Nephron (organoid): ENCODE data around the gene CHSY3.

Experiments used
- H3K27ac Mint-ChIP-seq, 3 experiments: 2 replicates each; pipeline ENCODE4 v1.8.0; 2020; ENCODE audit warnings: mixed read lengths in 3 of 3, mild to moderate bottlenecking in 2 of 3, moderate library complexity in 1 of 3
- H3K27me3 Mint-ChIP-seq: 2 replicates; pipeline ENCODE4 v1.8.0; 2021; ENCODE audit warnings: low read depth, mild to moderate bottlenecking, moderate library complexity, mixed read lengths
- H3K36me3 Mint-ChIP-seq: 2 replicates; pipeline ENCODE4 v1.8.0; 2020; ENCODE audit warnings: low read depth, mixed read lengths
- H3K4me1 Mint-ChIP-seq: 2 replicates; pipeline ENCODE4 v1.8.0; 2020; ENCODE audit warnings: mixed read lengths
- H3K4me3 Mint-ChIP-seq, 3 experiments: 2 replicates each; pipeline ENCODE4 v1.8.0; 2020; ENCODE audit warnings: mild to moderate bottlenecking in 3 of 3, mixed read lengths in 3 of 3, moderate library complexity in 2 of 3
- H3K9me3 Mint-ChIP-seq: 2 replicates; pipeline ENCODE4 v1.8.0; 2020; ENCODE audit warnings: mixed read lengths
- CTCF ChIP-seq, 3 experiments: fragments of 200-600 bp; sonication (generic); IDR thresholded peaks; one replicate each; pipeline ENCODE4 v1.5.0; 2021; ENCODE audit warnings: antibody characterized with exemption in 3 of 3; ENCODE audit not compliant: unreplicated experiment in 3 of 3

CHSY3 gene

GRCh38 chr5:130074820-130075219 is 170.6 kb downstream of the CHSY3 start:
- TF ChIP-seq CTCF (IDR thresholded peaks at IDR 0.05; ENCODE audit: unreplicated experiment in 3 of 3) = no peak

GRCh38 chr5:130077007-130077406 is 172.7 kb downstream of the CHSY3 start:
- TF ChIP-seq CTCF (IDR thresholded peaks at IDR 0.05; ENCODE audit: unreplicated experiment in 3 of 3) = peak in 1 of 3 experiments; percentile 11
- Mint-ChIP-seq H3K27me3 (no peaks in the 10 kb centered on the region), H3K4me3 (no peak overlapping the region), H3K4me1 (no peaks in the 10 kb centered on the region), H3K27ac (no peak overlapping the region), H3K36me3 (no peaks in the 10 kb centered on the region), H3K9me3 (no peaks in the 10 kb centered on the region)

More at GRCh38 chr5:130074820-130075219, 170.6 kb downstream of the CHSY3 start:
- H3K27ac Mint-ChIP-seq = no peak overlapping the region
- H3K27me3 Mint-ChIP-seq = no peaks in the 10 kb centered on the region
- H3K4me3 Mint-ChIP-seq = no peak overlapping the region
- H3K4me1 Mint-ChIP-seq = no peaks in the 10 kb centered on the region
- H3K36me3 Mint-ChIP-seq = no peaks in the 10 kb centered on the region
- no peaks in the 10 kb centered on the region for H3K9me3 Mint-ChIP-seq

GRCh38 chr5:130078661-130079060 is 174.4 kb downstream of the CHSY3 start:
- TF ChIP-seq CTCF (IDR thresholded peaks at IDR 0.05; ENCODE audit: unreplicated experiment in 3 of 3) = no peak
- H3K27me3 Mint-ChIP-seq = no peaks in the 10 kb centered on the region
- no peaks in the 10 kb centered on the region for H3K4me1 Mint-ChIP-seq
- no peaks in the 10 kb centered on the region for H3K9me3 Mint-ChIP-seq
- no peak overlapping the region for H3K4me3 Mint-ChIP-seq
- no peaks in the 10 kb centered on the region for H3K36me3 Mint-ChIP-seq
- no peak overlapping the region for H3K27ac Mint-ChIP-seq

DNA sequence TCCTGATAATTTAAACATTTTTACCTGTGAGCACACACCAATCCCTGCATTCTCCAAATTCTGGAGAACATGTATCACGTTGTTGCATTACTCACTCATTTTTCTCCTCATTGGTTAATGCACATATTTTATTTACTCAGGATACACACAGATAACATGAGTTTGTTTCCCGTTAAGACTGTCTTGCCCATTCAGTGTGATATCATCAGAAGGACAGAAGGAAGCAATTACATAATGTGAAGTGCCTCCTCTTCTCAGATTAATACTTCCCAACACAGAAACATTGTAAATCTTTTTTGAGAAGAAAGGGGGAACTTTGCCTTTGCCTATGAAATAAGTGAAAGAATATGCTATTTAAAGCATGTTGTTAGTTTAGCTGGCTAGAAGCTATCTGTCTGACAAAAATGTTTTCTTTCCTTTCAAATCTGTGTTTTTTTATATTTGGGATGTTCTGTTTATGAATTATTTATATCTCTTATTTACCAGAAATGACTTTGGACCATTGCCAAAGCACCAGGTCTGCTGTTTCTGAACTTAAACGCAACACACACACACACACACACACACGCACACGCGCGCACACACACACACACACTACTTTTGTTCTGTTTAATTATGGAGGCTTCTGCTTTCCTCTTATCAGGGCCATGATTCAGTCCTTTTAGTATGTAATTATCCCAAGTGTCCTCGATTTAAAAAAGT is 186.5 kb downstream of the CHSY3 start:
- Mint-ChIP-seq H3K4me1 (peaks cover 5% of the 10 kb centered on the region), H3K4me3 (no peak overlapping the region), H3K9me3 (peaks cover 13% of the 10 kb centered on the region)

GRCh38 chr5:130092991-130093390 is 188.7 kb downstream of the CHSY3 start:
- TF ChIP-seq CTCF (IDR thresholded peaks at IDR 0.05; ENCODE audit: unreplicated experiment in 3 of 3) = no peak
- no peaks in the 10 kb centered on the region for H3K27me3 Mint-ChIP-seq
- H3K4me3 Mint-ChIP-seq = no peak overlapping the region
- H3K4me1 Mint-ChIP-seq = peaks cover 5% of the 10 kb centered on the region
- peaks cover 10% of the 10 kb centered on the region for H3K9me3 Mint-ChIP-seq
- no peaks in the 10 kb centered on the region for H3K36me3 Mint-ChIP-seq
- H3K27ac Mint-ChIP-seq = no peak overlapping the region

More for the DNA sequence above, 186.5 kb downstream of the CHSY3 start:
- H3K27me3 Mint-ChIP-seq = no peaks in the 10 kb centered on the region
- peak overlapping the region in 2 of 3 experiments; percentile 14 to 27 for H3K27ac Mint-ChIP-seq
- TF ChIP-seq CTCF (IDR thresholded peaks at IDR 0.05; ENCODE audit: unreplicated experiment in 3 of 3) = no peak
- H3K36me3 Mint-ChIP-seq = no peaks in the 10 kb centered on the region

- H3K9me3 Mint-ChIP-seq = peaks cover 4% of the 10 kb centered on the region
- H3K4me1 Mint-ChIP-seq = no peaks in the 10 kb centered on the region
- no peak overlapping the region for H3K27ac Mint-ChIP-seq
- no peak for TF ChIP-seq CTCF (IDR thresholded peaks at IDR 0.05; ENCODE audit: unreplicated experiment in 3 of 3)
- no peaks in the 10 kb centered on the region for H3K36me3 Mint-ChIP-seq
- H3K4me3 Mint-ChIP-seq = no peak overlapping the region
- H3K27me3 Mint-ChIP-seq = no peaks in the 10 kb centered on the region
These were observed 192.2 kb downstream of the CHSY3 start for GRCh38 chr5:130096483-130096882.
